Ascending aorta (tissue), 2 donors: ENCODE results near the gene SOX30. TPM values are rescaled to one million over a fixed set of nuclear protein-coding genes. Genes with fewer than 3 reads are reported as not detected.

Experiments
- DNase-seq, 2 donors: peaks; one replicate each; pipeline ENCODE4 v3.0.0-alpha.2; 2019; ENCODE audit warnings: low spot score in 2 of 2
- H3K27ac ChIP-seq, 2 donors: fragments of 200-600 bp; sonication (generic); one replicate each; pipeline ENCODE4 v1.5.1; 2016 to 2017; ENCODE audit warnings: mild to moderate bottlenecking in 1 of 2
- H3K27me3 ChIP-seq: fragments of 200-600 bp; sonication (generic); one replicate; pipeline ENCODE4 v1.5.1; 2017
- H3K36me3 ChIP-seq, 2 donors: fragments of 200-600 bp; sonication (generic); one replicate each; pipeline ENCODE4 v1.5.1; 2016
- H3K4me1 ChIP-seq, 2 donors: fragments of 200-600 bp; sonication (generic); one replicate each; pipeline ENCODE4 v1.5.1; 2016 to 2017; ENCODE audit warnings: mild to moderate bottlenecking in 1 of 2
- H3K4me3 ChIP-seq, 2 donors: fragments of 200-600 bp; sonication (generic); one replicate each; pipeline ENCODE4 v1.5.1; 2016 to 2017; ENCODE audit warnings: mild to moderate bottlenecking in 1 of 2
- H3K9me3 ChIP-seq, 2 donors: fragments of 200-600 bp; sonication (generic); one replicate each; pipeline ENCODE4 v1.5.1; 2016
- CTCF ChIP-seq, 3 experiments: fragments of 200-600 bp in 2 of 3; fragments of 450-650 bp in 1 of 3; sonication (generic) in 2 of 3; IDR thresholded peaks; one replicate each; pipeline ENCODE4 v1.5.1; 2016 to 2019; ENCODE audit warnings: antibody characterized with exemption in 3 of 3, mild to moderate bottlenecking in 1 of 3, moderate library complexity in 1 of 3
- intact Hi-C: fragments of 100-400 bp; cut with DNase I; formaldehyde crosslinking; loops from one replicate; pipeline ENCODE4 v1.15.1; 2023
- total RNA-seq: library from RNA; depleted of rRNA; stranded (reverse); fragments of >200 nt; gene quantifications from one replicate; pipeline ENCODE4 v1.1.0, GENCODE V29; 2016

The SOX30 gene
- total RNA-seq, 1 donor from 2014 or later: not detected

GRCh38 chr5:157672976-157673375, 20.7 kb upstream of the SOX30 start:
- no peak overlapping the region for H3K4me3 ChIP-seq
- H3K4me1 ChIP-seq: peaks cover 0 to 13% of the 10 kb centered on the region in 2 donors
- no peaks in the 10 kb centered on the region for H3K36me3 ChIP-seq
- no peaks in the 10 kb centered on the region for H3K27me3 ChIP-seq
- intact Hi-C loops: no loop called here
- no peak for DNase-seq
- H3K9me3 ChIP-seq: no peaks in the 10 kb centered on the region
- no peak for TF ChIP-seq CTCF (IDR thresholded peaks at IDR 0.05)
- H3K27ac ChIP-seq: no peak overlapping the region

GRCh38 chr5:157671592-157672330, 19.5 kb upstream of the SOX30 start:
- Histone ChIP-seq H3K4me1 (peaks cover 0 to 13% of the 10 kb centered on the region in 2 donors), H3K27ac (no peak overlapping the region), H3K9me3 (no peaks in the 10 kb centered on the region), H3K27me3 (no peaks in the 10 kb centered on the region), H3K36me3 (no peaks in the 10 kb centered on the region), H3K4me3 (peak overlapping the region; percentile 66)
- no peak for DNase-seq
- no peak for TF ChIP-seq CTCF (IDR thresholded peaks at IDR 0.05)
- intact Hi-C loops: no loop called here

GRCh38 chr5:157670662-157671591, 18.7 kb upstream of the SOX30 start, which contains the start of gene C5orf52:
TSS of gene C5orf52 (plus strand) at chr5:157671533. CDS start at chr5:157671615, 82 bp downstream.
- Histone ChIP-seq H3K27ac (no peak within 1 kb of the TSS), H3K4me1 (peaks cover 0 to 13% of the 10 kb centered on the region in 2 donors), H3K27me3 (no peaks in the 10 kb centered on the region), H3K4me3 (peak within 1 kb of the TSS; percentile 66), H3K36me3 (no peaks in the 10 kb centered on the region), H3K9me3 (no peaks in the 10 kb centered on the region)
- no peak for TF ChIP-seq CTCF (IDR thresholded peaks at IDR 0.05)
- no peak for DNase-seq
- intact Hi-C loops: no loop called here

GRCh38 chr5:157669701-157670097, 17.5 kb upstream of the SOX30 start:
- no peak overlapping the region for H3K27ac ChIP-seq
- intact Hi-C loops: no loop called here
- no peaks in the 10 kb centered on the region for H3K9me3 ChIP-seq
- H3K27me3 ChIP-seq: no peaks in the 10 kb centered on the region
- no peak for DNase-seq
- H3K36me3 ChIP-seq: no peaks in the 10 kb centered on the region
- H3K4me1 ChIP-seq: peaks cover 0 to 13% of the 10 kb centered on the region in 2 donors
- no peak for TF ChIP-seq CTCF (IDR thresholded peaks at IDR 0.05)
- H3K4me3 ChIP-seq: no peak overlapping the region

- TF ChIP-seq CTCF (IDR thresholded peaks at IDR 0.05): no peak
These were observed 16.1 kb upstream of the SOX30 start for GRCh38 chr5:157668356-157668755.

More at GRCh38 chr5:157668356-157668755, 16.1 kb upstream of the SOX30 start:
- Histone ChIP-seq H3K27ac (no peak overlapping the region), H3K4me3 (no peak overlapping the region), H3K9me3 (no peaks in the 10 kb centered on the region), H3K27me3 (no peaks in the 10 kb centered on the region), H3K36me3 (no peaks in the 10 kb centered on the region), H3K4me1 (peaks cover 0 to 13% of the 10 kb centered on the region in 2 donors)
- DNase-seq: no peak
- intact Hi-C loops: no loop called here
